IMR-90 (cell line): ENCODE results near the gene ARHGEF9. TPM values are rescaled to one million over a fixed set of nuclear protein-coding genes. Genes with fewer than 3 reads are reported as not detected.

Experiments used
- ATAC-seq: fragments of 200-7000 bp; cut with Tn5 transposase; 2 replicates; pipeline ENCODE4 v1.9.1; 2020; ENCODE audit warnings: low read depth, mild to moderate bottlenecking, moderate library complexity
- BruUV-seq: library from RNA; stranded (reverse); fragments of 400-500 nt; replicated peaks from 2 replicates; lab custom pipeline; 2021; lab: Mats Ljungman, UMichigan
- CTCF ChIA-PET: fragments of 300-600 bp; formaldehyde crosslinking; extraction: SDS; loops from one replicate; lab custom pipeline; 2021; ENCODE audit warnings: antibody characterized with exemption; lab: Yijun Ruan, JAX
- POLR2A ChIA-PET: fragments of 300-600 bp; sonication (Branson Sonifier 250); formaldehyde crosslinking; loops from one replicate; lab custom pipeline; 2022; ENCODE audit warnings: antibody characterized with exemption; ENCODE audit not compliant: unreplicated experiment; lab: Charles Lee
- DNase-seq: peaks from one replicate; pipeline ENCODE4 v3.0.0; 2013
- H2AFZ ChIP-seq: replicated peaks from 2 replicates; pipeline ENCODE3; 2013; ENCODE audit warnings: low read length, mild to moderate bottlenecking; ENCODE audit not compliant: poor library complexity
- H2AK5ac ChIP-seq: 2 replicates; pipeline ENCODE4 v1.6.1; 2013; ENCODE audit warnings: low read depth, low read length, inconsistent platforms
- H2AK9ac ChIP-seq: replicated peaks from 2 replicates; pipeline ENCODE3; 2013; ENCODE audit warnings: mild to moderate bottlenecking, low read depth, low read length, moderate library complexity; ENCODE audit not compliant: poor library complexity
- H2BK120ac ChIP-seq: 2 replicates; pipeline ENCODE4 v1.6.1; 2013; ENCODE audit warnings: low read depth, low read length, inconsistent platforms
- H2BK15ac ChIP-seq: 3 replicates; pipeline ENCODE4 v1.6.1; 2013; ENCODE audit warnings: low read depth, low read length, inconsistent platforms
- H2BK20ac ChIP-seq: 2 replicates; pipeline ENCODE4 v1.6.1; 2013; ENCODE audit warnings: low read depth, mild to moderate bottlenecking, inconsistent platforms, low read length, moderate library complexity
- H2BK5ac ChIP-seq: 2 replicates; pipeline ENCODE4 v1.6.1; 2013; ENCODE audit warnings: mild to moderate bottlenecking, low read depth, low read length, inconsistent platforms; ENCODE audit not compliant: poor library complexity, severe bottlenecking
- H3K14ac ChIP-seq: replicated peaks from 2 replicates; pipeline ENCODE4 v1.6.1; 2013; ENCODE audit warnings: low read depth, low read length, inconsistent platforms
- H3K18ac ChIP-seq: 2 replicates; pipeline ENCODE4 v1.6.1; 2013; ENCODE audit warnings: low read depth, low read length, control low read depth
- H3K23ac ChIP-seq: 2 replicates; pipeline ENCODE4 v1.6.1; 2013; ENCODE audit warnings: low read depth, low read length, inconsistent platforms
- H3K27ac ChIP-seq: 2 replicates; pipeline ENCODE4 v1.5.1; 2013; ENCODE audit warnings: mild to moderate bottlenecking, control low read depth, low read length; ENCODE audit not compliant: insufficient read depth
- H3K27me3 ChIP-seq: 2 replicates; pipeline ENCODE4 v1.6.1; 2013; ENCODE audit warnings: low read length; ENCODE audit not compliant: control insufficient read depth, insufficient read depth
- H3K36me3 ChIP-seq: 2 replicates; pipeline ENCODE4 v1.6.1; 2013; ENCODE audit warnings: low read length, mixed read lengths; ENCODE audit not compliant: control insufficient read depth, insufficient read depth
- H3K4ac ChIP-seq: 2 replicates; pipeline ENCODE4 v1.6.1; 2013; ENCODE audit warnings: low read depth, low read length, inconsistent platforms
- H3K4me1 ChIP-seq: 2 replicates; pipeline ENCODE4 v1.6.1; 2013; ENCODE audit warnings: low read length, mixed read lengths; ENCODE audit not compliant: control insufficient read depth, insufficient read depth
- H3K4me2 ChIP-seq: 2 replicates; pipeline ENCODE4 v1.6.1; 2013; ENCODE audit warnings: low read depth, mild to moderate bottlenecking, control low read depth, low read length, moderate library complexity
- H3K4me3 ChIP-seq: 2 replicates; pipeline ENCODE4 v1.5.1; 2013; ENCODE audit warnings: low read depth, mild to moderate bottlenecking, control low read depth, low read length, moderate library complexity; ENCODE audit not compliant: insufficient read depth
- H3K56ac ChIP-seq: 2 replicates; pipeline ENCODE4 v1.6.1; 2013; ENCODE audit warnings: low read length, inconsistent platforms; ENCODE audit not compliant: insufficient read depth; ENCODE audit errors: extremely low read depth
- H3K79me1 ChIP-seq, 2 experiments: 2 replicates each; pipeline ENCODE4 v1.6.1; 2013; ENCODE audit warnings: low read length in 2 of 2, inconsistent platforms in 1 of 2, low read depth in 1 of 2
- H3K9ac ChIP-seq: 2 replicates; pipeline ENCODE4 v1.6.1; 2013; ENCODE audit warnings: low read depth, low read length, control low read depth
- H3K9me1 ChIP-seq: 2 replicates; pipeline ENCODE4 v1.6.1; 2013; ENCODE audit warnings: low read length, inconsistent platforms; ENCODE audit not compliant: insufficient read depth
- H3K9me3 ChIP-seq: 2 replicates; pipeline ENCODE4 v1.6.1; 2013; ENCODE audit warnings: low read length; ENCODE audit not compliant: control insufficient read depth, insufficient read depth
- H4K20me1 ChIP-seq: 2 replicates; pipeline ENCODE4 v1.6.1; 2013; ENCODE audit warnings: low read length, inconsistent platforms; ENCODE audit not compliant: insufficient read depth
- H4K5ac ChIP-seq: 2 replicates; pipeline ENCODE4 v1.6.1; 2013; ENCODE audit warnings: mild to moderate bottlenecking, low read depth, low read length, control low read depth
- H4K8ac ChIP-seq, 2 experiments: 2 replicates each; pipeline ENCODE4 v1.6.1; 2013; ENCODE audit warnings: low read depth in 2 of 2, low read length in 2 of 2, control low read depth in 1 of 2, inconsistent platforms in 1 of 2
- H4K91ac ChIP-seq: 2 replicates; pipeline ENCODE4 v1.6.1; 2013; ENCODE audit warnings: low read depth, low read length, inconsistent platforms; ENCODE audit not compliant: insufficient read depth
- CTCF ChIP-seq: conservative IDR thresholded peaks from 2 replicates; pipeline ENCODE4 v1.5.1; 2012; ENCODE audit warnings: mild to moderate bottlenecking, low read depth, low read length, improper control_type of control experiment
- MAFK ChIP-seq: IDR thresholded peaks from 2 replicates; pipeline ENCODE4 v1.6.1; 2012; ENCODE audit warnings: low read depth, low read length, improper control_type of control experiment
- RCOR1 ChIP-seq: IDR thresholded peaks from 2 replicates; pipeline ENCODE4 v1.6.1; 2012; ENCODE audit warnings: mild to moderate bottlenecking, low read length, improper control_type of control experiment; ENCODE audit not compliant: insufficient replicate concordance
- RFX5 ChIP-seq: IDR thresholded peaks from 2 replicates; pipeline ENCODE4 v1.8.0; 2012; ENCODE audit warnings: low read depth, mild to moderate bottlenecking, low read length, moderate library complexity
- SMC3 ChIP-seq: fragments of 150-350 bp; IDR thresholded peaks from 2 replicates; pipeline ENCODE4 v1.6.1; 2016; ENCODE audit warnings: low read depth, mild to moderate bottlenecking, antibody characterized with exemption, low read length, moderate library complexity
- WGBS, 2 experiments: methylation state at CpG; one replicate each; pipeline versions ENCODE4 v1.1.5 to v1.1.7; 2013; ENCODE audit warnings: missing lambda C conversion rate in 2 of 2; ENCODE audit not compliant: insufficient read length in 1 of 2; ENCODE audit errors: extremely low coverage in 2 of 2; 5-methylcytosine and 5-hydroxymethylcytosine counted together
- dilution Hi-C: fragments of 300-500 bp; cut with HindIII; formaldehyde crosslinking; loops from one replicate; pipeline ENCODE4 v1.14.3; 2018; ENCODE audit warnings: low sequenced_read_pairs; ENCODE audit not compliant: unreplicated experiment
- in situ Hi-C: fragments of 300-500 bp; cut with MboI; formaldehyde crosslinking; loops from 3 replicates; pipeline ENCODE4 v1.14.3; 2019; ENCODE audit warnings: low sequenced_read_pairs, inconsistent platforms, mixed read lengths
- intact Hi-C: fragments of 100-400 bp; cut with micrococcal nuclease; formaldehyde crosslinking; loops from 2 replicates; pipeline ENCODE4 v1.10.0; 2022
- polyA plus RNA-seq, 3 experiments: library from polyadenylated mRNA; depleted of rRNA; stranded (reverse); fragments of >200 nt; gene quantifications; 2 replicates each; pipeline ENCODE4 v1.2.3, GENCODE V29; 2012; ENCODE audit warnings: low replicate concordance in 1 of 3
- total RNA-seq: library from RNA; depleted of rRNA; stranded (reverse); fragments of >200 nt; gene quantifications from 2 replicates; pipeline ENCODE4 v1.2.3, GENCODE V29; 2012

The ARHGEF9 gene
- total and polyA plus RNA-seq, 2 of the 4 experiments (the other 2 are of a cell fraction) = 7.1 to 11.8 TPM

GRCh38 chrX:63746715-63747114 lies 38.3 kb downstream of the ARHGEF9 start:
- no peaks in the 10 kb centered on the region for H3K9me3 ChIP-seq
- H3K23ac ChIP-seq = no peak overlapping the region
- H2BK120ac ChIP-seq = no peak overlapping the region
- BruUV-seq = no TSS peak
- CTCF ChIA-PET = no interaction called here
- peaks cover 2% of the 10 kb centered on the region; the same call in 1 of the 2 replicates for H3K27me3 ChIP-seq
- intact Hi-C loops = no loop called here
- no peak overlapping the region for H3K4ac ChIP-seq
- TF ChIP-seq CTCF (no peak), RCOR1 (no peak), MAFK (no peak), RFX5 (no peak), SMC3 (no peak)
- in situ Hi-C loops = no loop called here
- POLR2A ChIA-PET = interaction anchor here (0.7 kb wide), 1 partner anchor 1788 kb away, joined by 3 read pairs; the partner anchor contains the start of gene LAS1L
- WGBS, 2 experiments = no CpG with 5 or more reads among the region's 3 CpGs
- no peak overlapping the region for H3K4me3 ChIP-seq
- no peak overlapping the region for H2AFZ ChIP-seq
- H4K5ac ChIP-seq = no peak overlapping the region
- H3K27ac ChIP-seq = no peak overlapping the region
- H3K4me2 ChIP-seq = no peak overlapping the region
- 0 out of 4 replicates have a peak, but pooled peaks cover 0 to 4% of the 10 kb centered on the region in 2 experiments for H3K79me1 ChIP-seq
- H2BK20ac ChIP-seq = no peak overlapping the region
- no peaks in the 10 kb centered on the region for H3K9me1 ChIP-seq
- no peak overlapping the region for H2BK15ac ChIP-seq
- dilution Hi-C loops = no loop called here
- ATAC-seq (no peak), DNase-seq (no peak)
- no peak overlapping the region for H2BK5ac ChIP-seq
- H2AK9ac ChIP-seq = no peak overlapping the region
- H3K4me1 ChIP-seq = no peaks in the 10 kb centered on the region
- H3K18ac ChIP-seq = no peak overlapping the region
- H4K8ac ChIP-seq = no peak overlapping the region
- no peaks in the 10 kb centered on the region for H3K36me3 ChIP-seq
- H3K14ac ChIP-seq = no peak overlapping the region
- H4K91ac ChIP-seq = no peak overlapping the region
- no peak overlapping the region for H3K56ac ChIP-seq
- no peaks in the 10 kb centered on the region for H4K20me1 ChIP-seq
- H3K9ac ChIP-seq = no peak overlapping the region
- H2AK5ac ChIP-seq = no peak overlapping the region
